ENCODE data around the gene APBB1IP. TPM values are rescaled to one million over a fixed set of nuclear protein-coding genes. Genes with fewer than 3 reads are reported as not detected.
"Not testable (repeated sequence)": the region's sequence is repeated elsewhere in the genome, so short reads cannot be mapped to it uniquely, and the experiment has no call there.

Gene APBB1IP
- total RNA-seq, 1 donor from 2014 or later = not detected

DNA sequence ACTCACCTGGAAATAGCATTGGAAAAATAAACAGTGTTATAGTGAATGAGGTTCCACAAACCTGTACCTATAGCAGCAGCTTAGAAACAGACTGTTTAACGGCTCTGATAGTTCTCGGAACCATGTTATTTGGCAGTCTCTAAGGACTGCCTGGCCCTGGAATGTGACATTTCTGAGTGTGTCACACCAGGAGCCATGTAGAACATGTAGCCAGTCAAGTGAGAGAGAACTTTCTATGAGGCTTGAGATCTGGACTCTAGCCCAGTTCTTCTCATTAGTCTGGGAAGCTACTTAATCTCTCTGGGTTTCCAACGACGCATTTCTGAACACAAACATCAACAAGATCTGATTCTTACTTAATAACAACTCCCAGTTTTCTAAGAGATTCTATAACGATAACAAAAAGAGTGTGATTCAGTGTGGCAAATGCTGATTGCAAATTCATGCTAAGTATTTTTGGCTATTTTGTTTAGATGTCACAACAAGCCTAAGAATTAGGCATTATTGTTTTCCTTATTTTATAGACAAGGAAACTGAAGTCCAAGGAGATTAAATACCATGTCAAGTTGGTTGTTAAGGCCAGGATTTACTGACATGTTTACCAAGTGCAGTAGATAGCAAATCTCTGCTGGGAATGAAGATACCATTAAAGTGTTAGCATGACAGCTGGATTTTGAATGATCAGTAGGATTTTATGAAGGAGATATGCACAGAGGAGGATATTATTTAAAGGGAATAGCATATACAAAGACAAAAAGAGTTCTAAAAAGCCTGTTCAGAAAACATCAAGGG is 47.2 kb downstream of the APBB1IP start:
- H3K4me1 Mint-ChIP-seq (ENCODE audit: low read depth) = peaks cover 23% of the 10 kb centered on the region
- no peaks in the 10 kb centered on the region for H3K36me3 Mint-ChIP-seq (ENCODE audit: low read depth)
- H3K27ac Mint-ChIP-seq (ENCODE audit: unreplicated experiment) = peak overlapping the region; percentile 42
- no peaks in the 10 kb centered on the region for H3K27me3 Mint-ChIP-seq (ENCODE audit: low read depth)
- H3K4me3 Mint-ChIP-seq (ENCODE audit: unreplicated experiment) = no peak overlapping the region
- H3K9me3 Mint-ChIP-seq (ENCODE audit: low read depth) = no peaks in the 10 kb centered on the region
- TF ChIP-seq, protein P1, sequence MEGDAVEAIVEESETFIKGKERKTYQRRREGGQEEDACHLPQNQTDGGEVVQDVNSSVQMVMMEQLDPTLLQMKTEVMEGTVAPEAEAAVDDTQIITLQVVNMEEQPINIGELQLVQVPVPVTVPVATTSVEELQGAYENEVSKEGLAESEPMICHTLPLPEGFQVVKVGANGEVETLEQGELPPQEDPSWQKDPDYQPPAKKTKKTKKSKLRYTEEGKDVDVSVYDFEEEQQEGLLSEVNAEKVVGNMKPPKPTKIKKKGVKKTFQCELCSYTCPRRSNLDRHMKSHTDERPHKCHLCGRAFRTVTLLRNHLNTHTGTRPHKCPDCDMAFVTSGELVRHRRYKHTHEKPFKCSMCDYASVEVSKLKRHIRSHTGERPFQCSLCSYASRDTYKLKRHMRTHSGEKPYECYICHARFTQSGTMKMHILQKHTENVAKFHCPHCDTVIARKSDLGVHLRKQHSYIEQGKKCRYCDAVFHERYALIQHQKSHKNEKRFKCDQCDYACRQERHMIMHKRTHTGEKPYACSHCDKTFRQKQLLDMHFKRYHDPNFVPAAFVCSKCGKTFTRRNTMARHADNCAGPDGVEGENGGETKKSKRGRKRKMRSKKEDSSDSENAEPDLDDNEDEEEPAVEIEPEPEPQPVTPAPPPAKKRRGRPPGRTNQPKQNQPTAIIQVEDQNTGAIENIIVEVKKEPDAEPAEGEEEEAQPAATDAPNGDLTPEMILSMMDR (IDR thresholded peaks at IDR 0.05) = no peak
- no peak for DNase-seq (ENCODE audit: low spot score)

DNA sequence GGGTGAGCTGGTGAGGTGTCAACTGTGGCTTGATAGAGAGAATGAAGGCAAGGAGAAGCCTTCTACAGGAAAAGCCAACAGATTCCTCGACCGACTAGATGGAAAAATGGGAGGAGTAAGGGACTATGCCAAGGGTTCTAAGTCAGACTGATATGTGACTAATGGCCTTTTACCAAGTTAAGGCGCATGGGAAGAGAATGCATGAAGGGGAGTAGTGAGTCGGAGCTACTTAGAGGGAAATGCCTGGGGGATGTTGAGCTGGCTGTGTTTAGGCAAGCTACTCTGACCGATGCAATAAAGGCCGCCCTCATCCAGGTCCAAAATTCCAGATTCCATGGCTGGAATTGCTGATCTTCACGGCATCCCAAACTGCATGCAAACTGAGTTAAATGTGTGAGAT is 48.2 kb downstream of the APBB1IP start:
- H3K9me3 Mint-ChIP-seq (ENCODE audit: low read depth) = no peaks in the 10 kb centered on the region
- H3K27ac Mint-ChIP-seq (ENCODE audit: unreplicated experiment) = peak overlapping the region; percentile 71
- peaks cover 23% of the 10 kb centered on the region for H3K4me1 Mint-ChIP-seq (ENCODE audit: low read depth)
- no peak overlapping the region for H3K4me3 Mint-ChIP-seq (ENCODE audit: unreplicated experiment)
- H3K27me3 Mint-ChIP-seq (ENCODE audit: low read depth) = no peaks in the 10 kb centered on the region
- DNase-seq (ENCODE audit: low spot score) = no peak
- no peaks in the 10 kb centered on the region for H3K36me3 Mint-ChIP-seq (ENCODE audit: low read depth)
- TF ChIP-seq, protein P1 (IDR thresholded peaks at IDR 0.05) = no peak

- no peaks in the 10 kb centered on the region for H3K9me3 Mint-ChIP-seq (ENCODE audit: low read depth)
- TF ChIP-seq, protein P1 (IDR thresholded peaks at IDR 0.05) = no peak
- H3K27ac Mint-ChIP-seq (ENCODE audit: unreplicated experiment) = peak overlapping the region; percentile 71
- no peak overlapping the region for H3K4me3 Mint-ChIP-seq (ENCODE audit: unreplicated experiment)
- no peaks in the 10 kb centered on the region for H3K27me3 Mint-ChIP-seq (ENCODE audit: low read depth)
- no peaks in the 10 kb centered on the region for H3K36me3 Mint-ChIP-seq (ENCODE audit: low read depth)
- H3K4me1 Mint-ChIP-seq (ENCODE audit: low read depth) = peaks cover 23% of the 10 kb centered on the region
- no peak for DNase-seq (ENCODE audit: low spot score)
Measured at GRCh38 chr10:26486990-26487850, 49.1 kb downstream of the APBB1IP start.

- H3K4me3 Mint-ChIP-seq (ENCODE audit: unreplicated experiment) = no peak overlapping the region
- H3K9me3 Mint-ChIP-seq (ENCODE audit: low read depth) = no peaks in the 10 kb centered on the region
- H3K27me3 Mint-ChIP-seq (ENCODE audit: low read depth) = no peaks in the 10 kb centered on the region
- no peak overlapping the region for H3K27ac Mint-ChIP-seq (ENCODE audit: unreplicated experiment)
- peaks cover 23% of the 10 kb centered on the region for H3K4me1 Mint-ChIP-seq (ENCODE audit: low read depth)
- no peaks in the 10 kb centered on the region for H3K36me3 Mint-ChIP-seq (ENCODE audit: low read depth)
- TF ChIP-seq, protein P1 (IDR thresholded peaks at IDR 0.05) = no peak
- no peak for DNase-seq (ENCODE audit: low spot score)
Measured at GRCh38 chr10:26488344-26488743, 50.2 kb downstream of the APBB1IP start.

GRCh38 chr10:26489081-26489480 is 50.9 kb downstream of the APBB1IP start:
- Mint-ChIP-seq H3K27ac (ENCODE audit: unreplicated experiment) (no peak overlapping the region), H3K9me3 (ENCODE audit: low read depth) (no peaks in the 10 kb centered on the region), H3K4me3 (ENCODE audit: unreplicated experiment) (no peak overlapping the region), H3K27me3 (ENCODE audit: low read depth) (no peaks in the 10 kb centered on the region), H3K36me3 (ENCODE audit: low read depth) (no peaks in the 10 kb centered on the region), H3K4me1 (ENCODE audit: low read depth) (peaks cover 23% of the 10 kb centered on the region)
- TF ChIP-seq, protein P1 (IDR thresholded peaks at IDR 0.05) = no peak
- no peak for DNase-seq (ENCODE audit: low spot score)

- not testable (repeated sequence) for H3K9me3 Mint-ChIP-seq (ENCODE audit: low read depth); H3K36me3 Mint-ChIP-seq (ENCODE audit: low read depth); H3K27me3 Mint-ChIP-seq (ENCODE audit: low read depth); H3K4me3 Mint-ChIP-seq (ENCODE audit: unreplicated experiment); H3K27ac Mint-ChIP-seq (ENCODE audit: unreplicated experiment); DNase-seq (ENCODE audit: low spot score)
- peaks cover 21% of the 10 kb centered on the region for H3K4me1 Mint-ChIP-seq (ENCODE audit: low read depth)
Measured at GRCh38 chr10:26490367-26490766, 52.2 kb downstream of the APBB1IP start.

All from chondrocyte (in vitro differentiated cells).